ENCODE data around the gene GRB7. TPM values are rescaled to one million over a fixed set of nuclear protein-coding genes. Genes with fewer than 3 reads are reported as not detected.
A peak's percentile ranks its signal among the peaks of the same experiment; 100 is the strongest.

GRB7 gene
- total RNA-seq, 1 experiment from 2014 or later, result 98.6 TPM

- TF ChIP-seq CTCF (IDR thresholded peaks at IDR 0.05; ENCODE audit: insufficient read depth in 1 of 2, low read depth in 1 of 2, low read length in 1 of 2, severe bottlenecking in 1 of 2, unreplicated experiment in 1 of 2), result no peak
- H3K4me3 Mint-ChIP-seq (ENCODE audit: unreplicated experiment), result no peak overlapping the region
- H3K27ac Mint-ChIP-seq (ENCODE audit: unreplicated experiment), result no peak overlapping the region
- BruUV-seq (replicated peaks), result no TSS peak
- no peaks in the 10 kb centered on the region for H3K27me3 Mint-ChIP-seq (ENCODE audit: insufficient read depth, unreplicated experiment)
- ChIA-PET CTCF (interaction anchor here (0.7 to 1.9 kb wide), 4 partner anchors 10 to 95 kb away, joined by 4 to 17 read pairs (median 10); partner anchors contain the start of genes ERBB2 and MIEN1), POLR2A (no interaction called here)
- no peaks in the 10 kb centered on the region for H3K27me3 ChIP-seq (replicated peaks; ENCODE audit: control insufficient read depth, insufficient read depth, low read length)
- intact Hi-C loops (cut with micrococcal nuclease; ENCODE audit: unreplicated experiment), result no loop called here
- no peak overlapping the region for H3K4me3 ChIP-seq (ENCODE audit: low read depth, low read length)
- no peaks in the 10 kb centered on the region for H3K9me3 ChIP-seq
- H3K36me3 Mint-ChIP-seq (ENCODE audit: insufficient read depth, unreplicated experiment), result peaks cover 86% of the 10 kb centered on the region
- H3K4me1 ChIP-seq, result no peaks in the 10 kb centered on the region
- H3K4me1 Mint-ChIP-seq (ENCODE audit: low read depth, unreplicated experiment), result no peaks in the 10 kb centered on the region
- H3K9me3 Mint-ChIP-seq (ENCODE audit: unreplicated experiment), result no peaks in the 10 kb centered on the region
- H3K36me3 ChIP-seq (ENCODE audit: control insufficient read depth, insufficient read depth, low read length), result peaks cover 6% of the 10 kb centered on the region; the same call in 1 of the 2 replicates
- DNase-seq, result no peak
Observed at GRCh38 chr17:39719563-39720355, 18.0 kb upstream of the GRB7 start.

DNA sequence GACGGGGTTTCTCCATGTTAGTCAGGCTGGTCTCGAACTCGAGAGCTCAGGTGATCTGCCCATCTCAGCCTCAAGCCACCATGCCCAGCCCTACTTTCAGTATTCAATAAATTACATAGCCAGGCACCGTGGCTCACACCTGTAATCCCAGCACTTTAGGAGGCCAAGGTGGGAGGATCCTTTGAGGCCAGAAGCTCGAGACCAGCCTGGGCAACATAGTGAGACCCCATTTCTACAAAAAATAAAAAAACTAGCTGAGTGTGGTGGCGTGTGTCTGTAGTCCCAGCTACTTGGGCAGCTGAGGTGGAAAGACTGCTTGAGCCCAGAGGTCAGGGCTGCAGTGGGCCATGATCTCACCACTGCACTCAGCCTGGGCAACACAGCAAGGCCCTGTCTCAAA is 15.6 kb upstream of the GRB7 start:
- H3K4me1 ChIP-seq, result no peaks in the 10 kb centered on the region
- ChIA-PET CTCF (no interaction called here), POLR2A (no interaction called here)
- no TSS peak for BruUV-seq (replicated peaks)
- TF ChIP-seq CTCF (IDR thresholded peaks at IDR 0.05; ENCODE audit: insufficient read depth in 1 of 2, low read depth in 1 of 2, low read length in 1 of 2, severe bottlenecking in 1 of 2, unreplicated experiment in 1 of 2), result no peak
- H3K9me3 Mint-ChIP-seq (ENCODE audit: unreplicated experiment), result no peaks in the 10 kb centered on the region
- peaks cover 83% of the 10 kb centered on the region for H3K36me3 Mint-ChIP-seq (ENCODE audit: insufficient read depth, unreplicated experiment)
- H3K27me3 Mint-ChIP-seq (ENCODE audit: insufficient read depth, unreplicated experiment), result no peaks in the 10 kb centered on the region
- peaks cover 8% of the 10 kb centered on the region for H3K36me3 ChIP-seq (ENCODE audit: control insufficient read depth, insufficient read depth, low read length)
- H3K4me3 ChIP-seq (ENCODE audit: low read depth, low read length), result no peak overlapping the region
- no peak overlapping the region for H3K27ac Mint-ChIP-seq (ENCODE audit: unreplicated experiment)
- no peaks in the 10 kb centered on the region for H3K27me3 ChIP-seq (replicated peaks; ENCODE audit: control insufficient read depth, insufficient read depth, low read length)
- intact Hi-C loops (cut with micrococcal nuclease; ENCODE audit: unreplicated experiment), result no loop called here
- H3K9me3 ChIP-seq, result no peaks in the 10 kb centered on the region
- no peaks in the 10 kb centered on the region for H3K4me1 Mint-ChIP-seq (ENCODE audit: low read depth, unreplicated experiment)
- DNase-seq, result no peak
- H3K4me3 Mint-ChIP-seq (ENCODE audit: unreplicated experiment), result no peak overlapping the region

DNA sequence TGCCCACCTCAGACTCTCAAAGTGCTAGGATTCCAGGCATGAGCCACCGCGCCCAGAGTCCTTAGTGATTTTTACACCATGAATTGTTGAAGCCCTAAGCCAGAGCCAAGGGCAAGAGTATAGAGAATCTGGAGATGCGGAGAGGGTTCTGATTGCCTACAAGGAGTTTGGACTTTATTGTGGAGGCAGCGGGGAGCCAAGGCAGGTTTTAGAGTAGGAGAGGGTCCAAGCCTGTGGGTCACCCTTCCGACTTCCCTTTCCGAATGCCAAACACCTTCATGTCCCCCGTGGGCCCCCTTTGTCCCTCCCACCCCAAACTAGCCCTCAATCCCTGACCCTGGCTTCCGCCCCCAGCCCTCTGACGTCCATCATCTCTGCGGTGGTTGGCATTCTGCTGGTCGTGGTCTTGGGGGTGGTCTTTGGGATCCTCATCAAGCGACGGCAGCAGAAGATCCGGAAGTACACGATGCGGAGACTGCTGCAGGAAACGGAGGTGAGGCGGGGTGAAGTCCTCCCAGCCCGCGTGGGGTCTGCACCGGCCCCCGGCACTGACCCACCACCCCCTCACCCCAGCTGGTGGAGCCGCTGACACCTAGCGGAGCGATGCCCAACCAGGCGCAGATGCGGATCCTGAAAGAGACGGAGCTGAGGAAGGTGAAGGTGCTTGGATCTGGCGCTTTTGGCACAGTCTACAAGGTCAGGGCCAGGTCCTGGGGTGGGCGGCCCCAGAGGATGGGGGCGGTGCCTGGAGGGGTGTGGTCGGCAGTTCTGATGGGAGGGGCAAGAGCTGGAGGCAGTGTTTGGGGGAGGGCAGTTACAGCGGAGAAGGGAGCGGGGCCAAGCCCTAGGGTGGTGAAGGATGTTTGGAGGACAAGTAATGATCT is 14.5 kb upstream of the GRB7 start:
- Histone ChIP-seq H3K4me1 (no peaks in the 10 kb centered on the region), H3K36me3 (ENCODE audit: control insufficient read depth, insufficient read depth, low read length) (peaks cover 8% of the 10 kb centered on the region), H3K9me3 (no peaks in the 10 kb centered on the region), H3K27me3 (replicated peaks; ENCODE audit: control insufficient read depth, insufficient read depth, low read length) (no peaks in the 10 kb centered on the region), H3K4me3 (ENCODE audit: low read depth, low read length) (no peak overlapping the region)
- H3K4me1 Mint-ChIP-seq (ENCODE audit: low read depth, unreplicated experiment), result no peaks in the 10 kb centered on the region
- no peak overlapping the region for H3K27ac Mint-ChIP-seq (ENCODE audit: unreplicated experiment)
- H3K4me3 Mint-ChIP-seq (ENCODE audit: unreplicated experiment), result no peak overlapping the region
- H3K9me3 Mint-ChIP-seq (ENCODE audit: unreplicated experiment), result no peaks in the 10 kb centered on the region
- CTCF ChIA-PET, result no interaction called here
- peak in 1 of 2 experiments; percentile 47 for DNase-seq
- no peak for TF ChIP-seq CTCF (IDR thresholded peaks at IDR 0.05; ENCODE audit: insufficient read depth in 1 of 2, low read depth in 1 of 2, low read length in 1 of 2, severe bottlenecking in 1 of 2, unreplicated experiment in 1 of 2)
- H3K36me3 Mint-ChIP-seq (ENCODE audit: insufficient read depth, unreplicated experiment), result peaks cover 86% of the 10 kb centered on the region
- H3K27me3 Mint-ChIP-seq (ENCODE audit: insufficient read depth, unreplicated experiment), result no peaks in the 10 kb centered on the region
- POLR2A ChIA-PET, result no interaction called here
- intact Hi-C loops (cut with micrococcal nuclease; ENCODE audit: unreplicated experiment), result no loop called here
- BruUV-seq (replicated peaks), result no TSS peak
